NCI-H226 (cell line): ENCODE data around the gene COA5.
A peak's percentile ranks its signal among the peaks of the same experiment; 100 is the strongest.

Source experiments
- DNase-seq: peaks from one replicate; pipeline ENCODE4 v3.0.0-alpha.2; 2015

Gene COA5

GRCh38 chr2:98571121-98571701, 37.1 kb downstream of the COA5 start:
- DNase-seq = no peak

DNA sequence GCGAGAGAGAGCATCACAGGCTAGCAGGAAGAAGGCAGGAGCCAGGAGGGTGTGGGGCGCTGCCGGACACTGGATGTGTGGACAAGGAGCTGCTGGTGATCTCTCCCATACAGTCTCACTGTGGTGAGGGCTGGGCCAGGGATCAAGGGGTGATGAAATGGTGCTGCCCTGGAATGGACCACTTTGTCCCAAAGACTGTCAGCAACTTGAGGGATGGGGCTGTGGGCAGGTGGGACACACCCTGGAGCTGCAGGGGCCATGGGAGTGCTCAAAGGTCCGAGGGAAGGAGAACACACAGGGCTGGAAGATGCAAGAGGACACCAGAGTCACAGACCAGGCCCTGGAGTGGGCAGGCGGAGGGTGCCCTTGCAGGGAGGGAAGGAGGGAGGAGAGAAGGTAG, 38.0 kb downstream of the COA5 start:
- no peak for DNase-seq

DNA sequence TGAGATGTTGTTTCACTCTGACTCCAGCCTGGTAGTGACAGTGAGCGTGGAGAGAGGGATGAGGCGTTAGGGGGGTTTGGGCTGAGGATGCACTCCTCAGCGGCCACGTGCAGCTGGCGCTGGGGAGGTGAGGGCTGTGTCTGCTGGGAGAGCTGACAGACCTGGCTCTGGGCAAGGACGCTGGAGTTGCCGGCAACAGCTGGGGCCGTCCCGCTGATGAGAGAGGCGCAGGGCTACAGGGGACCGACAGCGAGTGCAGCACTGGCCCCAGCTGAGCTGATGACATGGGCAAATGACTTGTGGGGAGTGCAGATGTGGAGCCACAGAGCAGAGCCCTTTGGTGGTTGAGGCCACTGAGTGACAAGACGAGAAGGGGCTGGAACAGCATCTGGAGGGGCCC, 38.4 kb downstream of the COA5 start:
- no peak for DNase-seq

- no peak for DNase-seq
Measured at GRCh38 chr2:98569197-98569793, 39.0 kb downstream of the COA5 start.

DNA sequence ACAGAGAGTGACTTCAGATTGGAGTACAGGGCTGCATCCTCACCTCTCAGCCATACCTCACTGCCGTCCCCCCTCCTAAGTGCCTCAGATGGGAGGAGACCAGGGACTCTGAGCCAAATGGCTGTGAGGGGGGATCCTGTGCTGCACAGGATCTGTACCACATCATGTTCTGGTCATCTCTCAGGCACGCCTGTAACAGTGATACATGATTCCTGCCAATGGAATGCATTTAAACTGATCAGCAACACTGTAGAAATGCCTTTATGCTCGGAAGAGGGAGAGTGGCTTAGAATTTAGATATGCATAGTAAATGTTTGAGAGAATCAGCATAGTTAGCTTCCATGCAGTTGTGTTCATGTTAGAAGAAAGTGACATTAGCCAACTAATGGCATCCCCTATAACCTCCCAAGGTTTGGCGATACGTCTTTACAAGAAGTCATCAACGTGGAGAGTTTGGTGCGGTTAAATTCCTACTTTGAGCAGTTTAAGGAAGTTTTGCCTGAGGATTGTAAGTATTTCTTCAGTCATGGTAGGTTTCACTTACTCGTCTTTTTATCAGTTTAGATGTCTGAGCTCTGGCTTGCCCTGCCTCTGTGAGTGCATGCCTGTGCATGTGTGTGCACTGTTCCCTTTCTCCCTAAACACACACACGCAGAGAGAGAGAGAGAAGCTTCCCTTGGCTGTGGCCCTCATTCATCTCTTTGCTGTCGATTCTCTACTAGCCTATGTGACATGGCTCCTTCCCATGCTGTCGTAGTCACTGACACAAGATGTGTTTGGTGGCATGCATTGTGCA, 40.0 kb downstream of the COA5 start:
- no peak for DNase-seq

- no peak for DNase-seq
Measured at GRCh38 chr2:98565941-98566340, 42.4 kb downstream of the COA5 start.

- no peak for DNase-seq
Measured at GRCh38 chr2:98565286-98565860, 42.9 kb downstream of the COA5 start.

GRCh38 chr2:98564541-98565132, 43.7 kb downstream of the COA5 start:
- no peak for DNase-seq

- no peak for DNase-seq
Measured at GRCh38 chr2:98563394-98563793, 44.9 kb downstream of the COA5 start.

DNA sequence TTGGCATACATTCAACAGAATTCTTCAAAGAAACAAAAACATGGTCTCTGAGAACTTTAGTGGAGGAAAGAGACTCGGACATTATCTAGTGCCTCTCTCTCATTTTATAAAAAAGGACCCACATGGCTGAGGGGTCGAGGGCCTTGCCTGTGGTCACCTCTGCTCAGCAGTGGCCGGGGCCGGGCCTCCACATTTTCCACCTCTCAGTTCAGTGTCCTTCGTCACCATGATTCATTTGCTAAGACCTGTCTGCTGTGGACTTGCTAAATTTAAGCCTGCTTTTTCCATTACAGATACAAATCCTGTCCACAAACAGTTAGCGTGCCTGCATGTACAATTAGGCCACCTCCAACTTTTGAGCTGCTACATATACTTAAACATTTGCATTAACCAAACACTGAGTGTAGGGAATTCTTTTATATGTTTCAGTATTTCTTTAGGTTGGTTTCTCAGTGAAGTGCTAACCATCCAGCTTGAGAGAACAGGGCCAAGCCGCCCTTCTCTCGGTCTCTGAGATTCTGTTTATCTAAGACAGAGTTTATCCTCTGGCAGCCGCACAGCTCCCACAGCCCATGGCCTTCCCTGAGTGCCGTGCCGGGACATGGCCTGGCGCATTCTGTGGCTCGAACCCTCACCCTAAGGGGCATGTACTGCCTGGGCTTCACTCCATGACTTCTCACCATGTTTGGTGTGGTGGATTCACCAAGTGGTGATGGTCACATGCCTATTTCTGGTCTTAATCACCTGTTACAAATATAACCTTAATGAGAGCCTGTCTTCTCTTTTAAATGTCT, 46.2 kb downstream of the COA5 start:
- DNase-seq = no peak

DNA sequence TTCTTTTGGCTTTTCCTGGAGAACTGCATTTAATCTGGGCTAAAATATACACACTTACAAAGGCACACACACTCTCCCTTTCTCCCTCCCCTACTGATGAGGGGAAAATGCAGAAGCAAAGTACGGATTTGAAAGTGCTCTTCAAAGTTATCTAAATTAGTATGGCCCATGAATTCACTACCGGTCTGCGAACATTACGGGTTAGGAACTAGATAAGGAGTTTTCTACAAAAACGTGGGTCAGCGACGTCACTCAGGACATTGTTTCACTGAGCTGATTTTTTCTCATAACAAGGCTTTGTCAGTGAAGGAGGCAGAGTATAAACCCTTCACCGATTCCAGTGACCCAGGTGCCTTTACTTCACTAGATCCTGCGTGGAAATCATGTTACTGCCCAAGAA, 47.3 kb downstream of the COA5 start:
- no peak for DNase-seq

DNA sequence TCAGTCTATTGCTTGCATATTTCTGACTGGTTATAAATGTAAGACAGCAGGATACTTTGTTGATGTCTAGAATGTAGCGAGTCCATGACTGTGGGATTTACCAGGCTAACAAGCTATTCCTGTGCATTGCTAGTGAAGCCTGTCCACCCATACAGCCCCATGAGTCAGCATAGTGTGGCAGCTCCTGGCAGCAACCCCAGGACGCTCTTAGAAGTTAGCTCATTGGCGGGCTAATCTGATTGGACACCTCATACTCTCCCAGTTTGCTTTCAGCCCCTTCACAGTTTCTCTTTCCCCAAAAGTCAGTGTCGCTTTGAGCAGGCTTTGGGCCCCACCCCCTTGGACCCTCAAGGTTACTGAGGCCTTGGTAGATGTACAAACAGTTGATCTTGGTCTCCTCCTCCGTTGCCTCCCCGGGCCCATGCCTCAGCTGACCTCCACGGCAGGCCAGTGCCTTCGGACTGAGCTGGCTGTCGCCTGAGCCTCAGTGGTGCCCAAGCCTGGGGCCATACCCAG, 48.0 kb downstream of the COA5 start:
- peak; percentile 90 for DNase-seq

DNA sequence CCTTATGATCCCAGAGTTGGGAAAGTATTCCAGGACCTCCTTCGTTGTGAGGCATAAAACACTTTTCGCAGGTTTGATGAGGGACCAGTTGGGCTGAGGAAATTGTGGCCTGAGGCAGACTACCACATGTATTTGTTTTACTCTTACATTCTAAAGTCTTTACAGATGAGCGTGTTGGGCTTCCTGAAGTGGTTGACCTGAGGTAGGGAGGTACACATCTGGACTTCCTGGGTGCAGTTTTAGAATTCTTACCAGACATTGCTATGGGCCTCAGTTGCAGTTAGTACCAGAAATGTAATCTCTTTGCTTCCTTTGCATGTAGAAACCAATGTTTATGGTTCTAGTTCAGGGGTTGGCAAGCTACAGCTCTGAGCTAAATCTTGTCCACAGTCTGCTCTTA, 48.7 kb downstream of the COA5 start:
- DNase-seq = peak; percentile 5

DNA sequence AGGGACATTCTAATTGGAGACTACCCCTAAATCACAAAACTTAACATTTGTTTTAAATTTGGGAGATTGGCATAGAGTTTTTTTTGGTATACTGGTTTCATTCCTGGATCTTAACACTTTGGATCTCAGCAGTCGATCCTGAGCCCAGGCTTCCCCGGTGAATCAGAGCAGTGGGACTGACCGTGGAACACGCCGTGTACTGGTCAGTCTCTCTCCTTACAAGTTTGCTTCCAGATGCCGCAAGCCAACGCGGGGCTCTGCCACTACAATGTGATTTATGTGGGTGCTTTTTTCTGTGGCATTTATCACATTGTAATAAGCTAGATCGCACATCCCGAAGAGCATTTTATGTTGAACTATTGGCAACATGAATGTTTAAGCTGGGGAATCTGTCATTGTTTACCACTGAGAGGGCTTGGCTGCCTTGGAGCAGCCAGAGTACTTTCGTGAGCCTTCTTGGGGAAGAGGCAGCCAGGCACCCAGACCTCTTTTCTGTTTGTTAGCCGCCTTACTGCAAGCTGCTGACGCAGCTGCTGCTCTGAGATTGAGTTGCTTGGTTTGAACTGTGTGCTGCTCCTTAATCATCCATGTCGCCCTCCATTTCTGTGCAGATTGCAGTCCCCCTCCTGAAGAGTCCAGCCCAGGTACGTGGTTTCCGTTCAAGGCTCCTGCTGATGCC, 49.3 kb downstream of the COA5 start:
- no peak for DNase-seq

GRCh38 chr2:98556344-98557033, 51.8 kb downstream of the COA5 start:
- no peak for DNase-seq

GRCh38 chr2:98555696-98556095, 52.6 kb downstream of the COA5 start:
- no peak for DNase-seq

GRCh38 chr2:98554116-98554861, 54.0 kb downstream of the COA5 start:
- no peak for DNase-seq

GRCh38 chr2:98552499-98553179, 55.7 kb downstream of the COA5 start:
- DNase-seq = peak; percentile 24

GRCh38 chr2:98551316-98551715, 57.0 kb downstream of the COA5 start:
- DNase-seq = no peak

DNA sequence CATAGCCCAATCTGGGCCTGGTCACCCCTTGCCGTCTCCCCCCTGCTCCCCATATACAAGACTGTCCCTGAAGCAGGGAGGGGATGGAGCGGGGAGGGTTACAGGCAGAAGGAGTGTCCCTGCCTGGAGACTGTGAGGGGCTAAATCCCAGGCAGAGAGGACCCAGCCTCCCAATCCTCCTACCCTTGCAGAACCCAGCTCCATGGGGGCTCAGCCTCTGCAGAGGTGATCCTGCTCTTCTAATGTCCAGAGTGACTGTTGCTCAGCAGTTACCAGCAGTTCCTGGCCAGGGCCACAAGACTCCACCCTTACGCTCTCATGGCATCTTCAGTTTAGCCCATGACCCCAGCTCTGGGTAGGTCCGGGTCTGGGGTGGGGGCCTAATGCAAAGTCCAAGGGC, 58.1 kb downstream of the COA5 start:
- DNase-seq = no peak
